ENCODE measurements around the gene BCL2. TPM values are rescaled to one million over a fixed set of nuclear protein-coding genes. Genes with fewer than 3 reads are reported as not detected.

Gene BCL2
- total RNA-seq, 1 donor from 2014 or later = 5.2 TPM

DNA sequence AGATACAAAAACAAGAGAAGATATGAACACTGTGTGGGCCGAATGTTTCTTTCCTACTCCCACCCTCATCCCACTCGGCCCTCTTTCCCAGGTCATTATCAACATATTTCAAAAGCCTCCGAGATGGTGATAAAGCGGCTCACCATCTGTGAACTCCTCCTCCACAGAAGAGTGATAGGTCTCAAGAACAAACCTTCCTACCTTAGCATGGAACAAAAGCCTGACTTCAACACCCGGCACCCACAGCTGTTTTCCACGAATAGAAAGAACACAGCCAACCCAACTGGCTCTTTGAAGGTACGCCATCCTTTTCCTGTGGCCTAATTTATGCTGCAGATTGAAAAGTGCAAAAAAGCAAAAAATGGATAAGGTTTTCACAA is 28.8 kb downstream of the BCL2 start:
- H3K27me3 ChIP-seq (ENCODE audit: control insufficient read depth, insufficient read depth, low read length) = no peaks in the 10 kb centered on the region
- DNase-seq (ENCODE audit: low read depth) = no peak
- no peaks in the 10 kb centered on the region for H3K36me3 ChIP-seq (ENCODE audit: control insufficient read depth, insufficient read depth, low read length)
- no peak overlapping the region for H3K4me3 ChIP-seq (ENCODE audit: low read depth, low read length)
- TF ChIP-seq, protein P1, sequence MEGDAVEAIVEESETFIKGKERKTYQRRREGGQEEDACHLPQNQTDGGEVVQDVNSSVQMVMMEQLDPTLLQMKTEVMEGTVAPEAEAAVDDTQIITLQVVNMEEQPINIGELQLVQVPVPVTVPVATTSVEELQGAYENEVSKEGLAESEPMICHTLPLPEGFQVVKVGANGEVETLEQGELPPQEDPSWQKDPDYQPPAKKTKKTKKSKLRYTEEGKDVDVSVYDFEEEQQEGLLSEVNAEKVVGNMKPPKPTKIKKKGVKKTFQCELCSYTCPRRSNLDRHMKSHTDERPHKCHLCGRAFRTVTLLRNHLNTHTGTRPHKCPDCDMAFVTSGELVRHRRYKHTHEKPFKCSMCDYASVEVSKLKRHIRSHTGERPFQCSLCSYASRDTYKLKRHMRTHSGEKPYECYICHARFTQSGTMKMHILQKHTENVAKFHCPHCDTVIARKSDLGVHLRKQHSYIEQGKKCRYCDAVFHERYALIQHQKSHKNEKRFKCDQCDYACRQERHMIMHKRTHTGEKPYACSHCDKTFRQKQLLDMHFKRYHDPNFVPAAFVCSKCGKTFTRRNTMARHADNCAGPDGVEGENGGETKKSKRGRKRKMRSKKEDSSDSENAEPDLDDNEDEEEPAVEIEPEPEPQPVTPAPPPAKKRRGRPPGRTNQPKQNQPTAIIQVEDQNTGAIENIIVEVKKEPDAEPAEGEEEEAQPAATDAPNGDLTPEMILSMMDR (IDR thresholded peaks at IDR 0.05; ENCODE audit: insufficient read depth, low read length, poor library complexity, severe bottlenecking) = no peak

GRCh38 chr18:63290166-63290820 is 29.3 kb downstream of the BCL2 start:
- DNase-seq (ENCODE audit: low read depth) = no peak
- TF ChIP-seq, protein P1 (IDR thresholded peaks at IDR 0.05; ENCODE audit: insufficient read depth, low read length, poor library complexity, severe bottlenecking) = no peak
- no peaks in the 10 kb centered on the region for H3K27me3 ChIP-seq (ENCODE audit: control insufficient read depth, insufficient read depth, low read length)
- no peaks in the 10 kb centered on the region for H3K36me3 ChIP-seq (ENCODE audit: control insufficient read depth, insufficient read depth, low read length)
- H3K4me3 ChIP-seq (ENCODE audit: low read depth, low read length) = no peak overlapping the region

- Histone ChIP-seq H3K36me3 (ENCODE audit: control insufficient read depth, insufficient read depth, low read length) (no peaks in the 10 kb centered on the region), H3K4me3 (ENCODE audit: low read depth, low read length) (no peak overlapping the region), H3K27me3 (ENCODE audit: control insufficient read depth, insufficient read depth, low read length) (no peaks in the 10 kb centered on the region)
- TF ChIP-seq, protein P1 (IDR thresholded peaks at IDR 0.05; ENCODE audit: insufficient read depth, low read length, poor library complexity, severe bottlenecking) = no peak
- DNase-seq (ENCODE audit: low read depth) = no peak
These were observed 31.3 kb downstream of the BCL2 start for GRCh38 chr18:63288311-63288710.

GRCh38 chr18:63287691-63288220 is 31.8 kb downstream of the BCL2 start:
- DNase-seq (ENCODE audit: low read depth) = no peak
- H3K4me3 ChIP-seq (ENCODE audit: low read depth, low read length) = no peak overlapping the region
- H3K27me3 ChIP-seq (ENCODE audit: control insufficient read depth, insufficient read depth, low read length) = no peaks in the 10 kb centered on the region
- TF ChIP-seq, protein P1 (IDR thresholded peaks at IDR 0.05; ENCODE audit: insufficient read depth, low read length, poor library complexity, severe bottlenecking) = no peak
- no peaks in the 10 kb centered on the region for H3K36me3 ChIP-seq (ENCODE audit: control insufficient read depth, insufficient read depth, low read length)

GRCh38 chr18:63286926-63287325 is 32.6 kb downstream of the BCL2 start:
- Histone ChIP-seq H3K27me3 (ENCODE audit: control insufficient read depth, insufficient read depth, low read length) (no peaks in the 10 kb centered on the region), H3K36me3 (ENCODE audit: control insufficient read depth, insufficient read depth, low read length) (no peaks in the 10 kb centered on the region), H3K4me3 (ENCODE audit: low read depth, low read length) (no peak overlapping the region)
- TF ChIP-seq, protein P1 (IDR thresholded peaks at IDR 0.05; ENCODE audit: insufficient read depth, low read length, poor library complexity, severe bottlenecking) = no peak
- DNase-seq (ENCODE audit: low read depth) = no peak
